Smooth muscle cell (in vitro differentiated cells): ENCODE results near the gene COASY. TPM values are rescaled to one million over a fixed set of nuclear protein-coding genes. Genes with fewer than 3 reads are reported as not detected.

Experiments
- DNase-seq: peaks from one replicate; lab custom pipeline; 2025; ENCODE audit not compliant: unreplicated experiment; lab: John Stamatoyannopoulos, UW
- H2AFZ ChIP-seq: fragments of 200-600 bp; sonication (generic); 2 replicates; pipeline ENCODE4 v1.6.0; 2016; ENCODE audit warnings: antibody characterized with exemption, low read depth, mild to moderate bottlenecking
- H3F3A ChIP-seq: fragments of 200-600 bp; sonication (generic); 2 replicates; pipeline ENCODE4 v1.6.0; 2017; ENCODE audit warnings: antibody characterized with exemption, low read depth
- H3K27ac ChIP-seq: fragments of 200-600 bp; sonication (generic); 2 replicates; pipeline ENCODE4 v1.5.1; 2016; ENCODE audit warnings: low read depth, mild to moderate bottlenecking
- H3K27me3 ChIP-seq: fragments of 200-600 bp; sonication (generic); 2 replicates; pipeline ENCODE4 v1.6.1; 2016; ENCODE audit warnings: low read depth, mild to moderate bottlenecking
- H3K36me3 ChIP-seq: fragments of 200-600 bp; sonication (generic); 2 replicates; pipeline ENCODE4 v1.5.1; 2016; ENCODE audit warnings: low read depth
- H3K4me1 ChIP-seq: fragments of 200-600 bp; sonication (generic); 2 replicates; pipeline ENCODE4 v1.5.1; 2016; ENCODE audit warnings: low read depth
- H3K4me2 ChIP-seq: fragments of 200-600 bp; sonication (generic); 2 replicates; pipeline ENCODE4 v1.6.0; 2016; ENCODE audit warnings: mild to moderate bottlenecking
- H3K4me3 ChIP-seq: fragments of 200-600 bp; sonication (generic); 2 replicates; pipeline ENCODE4 v1.5.1; 2016; ENCODE audit warnings: mild to moderate bottlenecking
- H3K79me2 ChIP-seq: fragments of 200-600 bp; sonication (generic); 2 replicates; pipeline ENCODE4 v1.6.0; 2016; ENCODE audit warnings: low read depth, mild to moderate bottlenecking
- H3K9ac ChIP-seq: fragments of 200-600 bp; sonication (generic); 2 replicates; pipeline ENCODE4 v1.6.0; 2016; ENCODE audit warnings: low read depth
- H3K9me3 ChIP-seq: fragments of 200-600 bp; sonication (generic); replicated peaks from 2 replicates; pipeline ENCODE4 v1.5.1; 2016; ENCODE audit warnings: low read depth
- H4K20me1 ChIP-seq: fragments of 200-600 bp; sonication (generic); 2 replicates; pipeline ENCODE4 v1.6.0; 2016; ENCODE audit warnings: low read depth
- WGBS: methylation state at CpG from one replicate; pipeline ENCODE4 v1.1.7; 2016; ENCODE audit warnings: low lambda C conversion rate; 5-methylcytosine and 5-hydroxymethylcytosine counted together
- polyA plus RNA-seq: library from polyadenylated mRNA; unstranded; fragments of >200 nt; fragmentation: Nextera tagmentation; extraction: Ambion mirVana; gene quantifications from 2 replicates; pipeline ENCODE4 v1.2.1, GENCODE V29; 2016
- total RNA-seq: library from RNA; depleted of rRNA; stranded (reverse); fragments of >200 nt; gene quantifications from 2 replicates; pipeline ENCODE4 v1.2.3, GENCODE V29; 2014
- TF ChIP-seq, protein P1 (sequence below): fragments of 200-600 bp; sonication (generic); IDR thresholded peaks from 2 replicates; pipeline ENCODE4 v1.5.1; 2017; ENCODE audit warnings: borderline replicate concordance, mild to moderate bottlenecking, antibody characterized with exemption; ENCODE audit not compliant: insufficient read depth, poor library complexity, severe bottlenecking

The COASY gene
- total RNA-seq (16.0 and 23.2 TPM in 2 replicates), polyA plus RNA-seq (65.0 and 68.2 TPM in 2 replicates)

DNA sequence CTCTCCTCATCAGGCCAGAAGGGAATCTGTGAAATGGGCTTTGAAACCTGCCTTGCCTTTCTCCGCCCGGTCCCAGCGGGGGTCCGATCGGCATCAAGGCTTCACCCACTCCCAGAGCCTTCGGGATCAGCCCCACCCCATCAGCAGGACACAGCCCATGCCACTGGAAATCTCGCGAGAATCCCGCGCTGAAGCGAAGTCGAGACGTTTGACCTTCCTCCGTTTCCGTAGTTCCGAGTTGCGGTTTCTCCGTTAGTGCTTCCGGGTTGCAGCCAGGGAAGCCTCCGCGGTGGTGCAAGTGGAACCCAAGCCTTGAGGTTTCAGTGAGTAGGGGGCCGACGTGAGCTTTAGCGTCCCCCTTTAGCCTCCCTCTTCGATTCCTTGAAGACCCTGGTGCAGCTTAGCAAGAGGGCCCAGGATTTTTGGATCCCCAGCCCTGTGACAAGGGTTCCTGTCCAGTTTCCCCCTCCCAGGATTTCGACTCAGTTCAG, at the start of gene COASY:
Gene COASY (plus strand): TSS at position 252 of the 491 bp plus-strand sequence. CDS start 475 bp downstream, outside the sequence.
- H2AFZ ChIP-seq = peak within 1 kb of the TSS; percentile 47
- 3% methylated on average over 26 of the region's 26 CpGs for WGBS
- peak within 1 kb of the TSS; percentile 85 for H3K27ac ChIP-seq
- H3K4me1 ChIP-seq = peaks cover 14% of the 10 kb centered on the region
- peak within 1 kb of the TSS; percentile 92 for H3K9ac ChIP-seq
- H3K79me2 ChIP-seq = peaks cover 21% of the 10 kb centered on the region
- H3F3A ChIP-seq = peaks cover 13% of the 10 kb centered on the region
- no peaks in the 10 kb centered on the region for H3K9me3 ChIP-seq
- DNase-seq = peak; percentile 59
- peak within 1 kb of the TSS; percentile 76 for H3K4me3 ChIP-seq
- no peaks in the 10 kb centered on the region for H3K36me3 ChIP-seq
- TF ChIP-seq, protein P1, sequence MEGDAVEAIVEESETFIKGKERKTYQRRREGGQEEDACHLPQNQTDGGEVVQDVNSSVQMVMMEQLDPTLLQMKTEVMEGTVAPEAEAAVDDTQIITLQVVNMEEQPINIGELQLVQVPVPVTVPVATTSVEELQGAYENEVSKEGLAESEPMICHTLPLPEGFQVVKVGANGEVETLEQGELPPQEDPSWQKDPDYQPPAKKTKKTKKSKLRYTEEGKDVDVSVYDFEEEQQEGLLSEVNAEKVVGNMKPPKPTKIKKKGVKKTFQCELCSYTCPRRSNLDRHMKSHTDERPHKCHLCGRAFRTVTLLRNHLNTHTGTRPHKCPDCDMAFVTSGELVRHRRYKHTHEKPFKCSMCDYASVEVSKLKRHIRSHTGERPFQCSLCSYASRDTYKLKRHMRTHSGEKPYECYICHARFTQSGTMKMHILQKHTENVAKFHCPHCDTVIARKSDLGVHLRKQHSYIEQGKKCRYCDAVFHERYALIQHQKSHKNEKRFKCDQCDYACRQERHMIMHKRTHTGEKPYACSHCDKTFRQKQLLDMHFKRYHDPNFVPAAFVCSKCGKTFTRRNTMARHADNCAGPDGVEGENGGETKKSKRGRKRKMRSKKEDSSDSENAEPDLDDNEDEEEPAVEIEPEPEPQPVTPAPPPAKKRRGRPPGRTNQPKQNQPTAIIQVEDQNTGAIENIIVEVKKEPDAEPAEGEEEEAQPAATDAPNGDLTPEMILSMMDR = no peak
- H4K20me1 ChIP-seq = no peaks in the 10 kb centered on the region
- H3K4me2 ChIP-seq = peak within 1 kb of the TSS; percentile 97
- H3K27me3 ChIP-seq = no peaks in the 10 kb centered on the region

DNA sequence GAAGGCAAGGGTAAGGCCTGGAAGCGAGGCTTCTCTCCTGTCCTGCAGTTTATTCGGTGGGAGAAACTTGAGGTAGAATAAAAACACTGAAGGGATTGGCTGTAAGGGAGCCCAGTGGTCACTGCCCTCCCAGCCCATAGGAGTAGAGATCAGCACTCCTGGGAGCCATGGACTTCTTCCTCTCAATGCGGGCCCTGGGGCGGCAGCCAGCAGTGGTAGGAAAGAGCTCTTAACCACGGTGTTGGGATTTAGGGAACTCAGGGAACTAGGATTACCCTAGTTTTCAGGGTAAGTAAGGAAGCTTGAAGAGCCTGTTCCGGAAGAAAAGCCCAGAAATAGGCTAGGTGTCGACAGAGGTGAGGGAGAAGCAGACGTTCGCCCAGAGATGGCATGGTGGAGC, 49.7 kb upstream of the COASY start:
- no peak for DNase-seq
- WGBS = 95% methylated on average over 9 of the region's 9 CpGs
- no peak overlapping the region for H3K27ac ChIP-seq

DNA sequence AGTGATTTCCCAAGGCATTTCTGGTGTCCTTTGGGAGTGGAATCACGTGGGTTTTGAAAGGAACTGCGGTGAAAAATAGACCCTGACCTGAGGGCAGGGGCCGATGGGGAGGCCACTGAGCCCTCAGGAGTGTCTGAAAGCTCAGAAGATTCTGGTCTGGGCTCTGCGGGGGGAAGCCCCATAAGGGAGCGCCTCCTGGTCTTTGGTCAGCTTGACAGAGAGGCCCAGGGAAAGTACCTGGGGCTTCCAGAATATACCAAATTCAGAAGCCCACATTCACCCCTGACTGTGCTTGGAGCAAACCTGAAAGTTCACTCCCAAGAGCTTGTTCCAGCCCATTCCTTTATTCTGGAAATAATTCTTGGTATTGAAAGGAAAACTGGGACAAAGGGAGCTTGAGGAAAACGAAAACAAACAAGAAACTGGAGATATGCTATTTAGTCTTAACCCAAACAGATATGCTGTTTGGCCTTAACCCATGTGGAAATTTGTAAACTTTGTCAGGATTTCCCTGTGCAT, 49.2 kb upstream of the COASY start:
- peaks cover 2% of the 10 kb centered on the region for H3K36me3 ChIP-seq
- H3F3A ChIP-seq = peaks cover 6% of the 10 kb centered on the region
- H3K27ac ChIP-seq = no peak overlapping the region
- no peaks in the 10 kb centered on the region for H3K27me3 ChIP-seq
- no peaks in the 10 kb centered on the region for H3K9me3 ChIP-seq
- DNase-seq = no peak
- H3K4me2 ChIP-seq = no peak overlapping the region
- no peaks in the 10 kb centered on the region for H3K4me1 ChIP-seq
- no peaks in the 10 kb centered on the region for H3K79me2 ChIP-seq
- H4K20me1 ChIP-seq = no peaks in the 10 kb centered on the region
- WGBS = 84% methylated on average over 6 of the region's 6 CpGs
- no peak overlapping the region for H2AFZ ChIP-seq
- no peak overlapping the region for H3K9ac ChIP-seq
- H3K4me3 ChIP-seq = no peak overlapping the region
- TF ChIP-seq, protein P1 = no peak

More for the DNA sequence above, 49.7 kb upstream of the COASY start:
- no peak overlapping the region for H3K4me3 ChIP-seq
- no peaks in the 10 kb centered on the region for H3K27me3 ChIP-seq
- TF ChIP-seq, protein P1 = no peak
- H3K4me2 ChIP-seq = no peak overlapping the region
- no peaks in the 10 kb centered on the region for H3K9me3 ChIP-seq
- peaks cover 1% of the 10 kb centered on the region for H3F3A ChIP-seq
- H3K9ac ChIP-seq = no peak overlapping the region
- no peaks in the 10 kb centered on the region for H4K20me1 ChIP-seq
- no peaks in the 10 kb centered on the region for H3K79me2 ChIP-seq
- peaks cover 4% of the 10 kb centered on the region for H3K36me3 ChIP-seq
- no peak overlapping the region for H2AFZ ChIP-seq
- no peaks in the 10 kb centered on the region for H3K4me1 ChIP-seq

DNA sequence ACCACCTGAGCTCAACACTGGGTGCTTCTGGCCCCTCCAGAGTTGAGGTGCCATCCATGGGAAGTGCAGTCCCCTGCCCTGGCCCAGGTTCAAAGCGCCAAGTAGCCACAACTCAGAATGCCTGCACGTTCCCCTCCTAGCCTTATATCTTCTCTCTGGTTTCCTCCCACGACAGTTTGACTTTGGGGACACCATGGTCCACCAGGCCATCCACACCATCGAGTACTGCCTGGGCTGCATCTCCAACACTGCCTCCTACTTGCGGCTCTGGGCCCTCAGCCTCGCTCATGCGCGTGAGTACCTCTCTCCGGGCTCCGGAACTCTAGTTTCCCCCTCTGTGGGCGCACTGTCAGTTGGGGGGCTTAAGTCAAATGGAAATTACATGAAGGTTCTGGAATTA, 48.3 kb upstream of the COASY start:
- Histone ChIP-seq H4K20me1 (no peaks in the 10 kb centered on the region), H3K9ac (no peak overlapping the region), H3K4me1 (peaks cover 5% of the 10 kb centered on the region), H3K4me3 (no peak overlapping the region), H3K4me2 (no peak overlapping the region), H3K9me3 (no peaks in the 10 kb centered on the region), H3K27ac (no peak overlapping the region), H3K36me3 (no peaks in the 10 kb centered on the region), H3K27me3 (no peaks in the 10 kb centered on the region), H3K79me2 (no peaks in the 10 kb centered on the region), H3F3A (peaks cover 9% of the 10 kb centered on the region), H2AFZ (no peak overlapping the region)
- TF ChIP-seq, protein P1 = no peak
- 94% methylated on average over 11 of the region's 11 CpGs for whole genome bisulfite sequencing
- DNase-seq = no peak
